ENCODE measurements around the gene KRT80.

GRCh38 chr12:52179396-52179973 lies 12.3 kb downstream of the KRT80 start:
- TF ChIP-seq CTCF (IDR thresholded peaks at IDR 0.05) (no peak), POLR2AphosphoS5 (IDR thresholded peaks at IDR 0.05; ENCODE audit: insufficient read depth in 1 of 2, low read depth in 1 of 2) (no peak)

Data from vagina (tissue), 2 donors.